ENCODE measurements around the gene PRDM7.

GRCh38 chr16:90041896-90042473, 35.1 kb downstream of the PRDM7 start:
- TF ChIP-seq, protein P1, sequence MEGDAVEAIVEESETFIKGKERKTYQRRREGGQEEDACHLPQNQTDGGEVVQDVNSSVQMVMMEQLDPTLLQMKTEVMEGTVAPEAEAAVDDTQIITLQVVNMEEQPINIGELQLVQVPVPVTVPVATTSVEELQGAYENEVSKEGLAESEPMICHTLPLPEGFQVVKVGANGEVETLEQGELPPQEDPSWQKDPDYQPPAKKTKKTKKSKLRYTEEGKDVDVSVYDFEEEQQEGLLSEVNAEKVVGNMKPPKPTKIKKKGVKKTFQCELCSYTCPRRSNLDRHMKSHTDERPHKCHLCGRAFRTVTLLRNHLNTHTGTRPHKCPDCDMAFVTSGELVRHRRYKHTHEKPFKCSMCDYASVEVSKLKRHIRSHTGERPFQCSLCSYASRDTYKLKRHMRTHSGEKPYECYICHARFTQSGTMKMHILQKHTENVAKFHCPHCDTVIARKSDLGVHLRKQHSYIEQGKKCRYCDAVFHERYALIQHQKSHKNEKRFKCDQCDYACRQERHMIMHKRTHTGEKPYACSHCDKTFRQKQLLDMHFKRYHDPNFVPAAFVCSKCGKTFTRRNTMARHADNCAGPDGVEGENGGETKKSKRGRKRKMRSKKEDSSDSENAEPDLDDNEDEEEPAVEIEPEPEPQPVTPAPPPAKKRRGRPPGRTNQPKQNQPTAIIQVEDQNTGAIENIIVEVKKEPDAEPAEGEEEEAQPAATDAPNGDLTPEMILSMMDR (IDR thresholded peaks at IDR 0.05), result no peak
- TF ChIP-seq POLR2A (IDR thresholded peaks at IDR 0.05) (no peak), EP300 (IDR thresholded peaks at IDR 0.05) (no peak), POLR2AphosphoS5 (IDR thresholded peaks at IDR 0.05) (no peak)

Data from gastroesophageal sphincter (tissue), 3 donors.